ENCODE data around the gene QSER1.
"Not testable (repeated sequence)": the region's sequence is repeated elsewhere in the genome, so short reads cannot be mapped to it uniquely, and the experiment has no call there.

Gene QSER1

GRCh38 chr11:32892355-32893092 is at the start of gene QSER1:
QSER1 (plus strand) TSS chr11:32892811; CDS start chr11:32893126, 315 bp downstream.
- peak; percentile 66 for DNase-seq

GRCh38 chr11:32843544-32843943 is 49.1 kb upstream of the QSER1 start:
- DNase-seq, result no peak

GRCh38 chr11:32847511-32847910 is 45.1 kb upstream of the QSER1 start:
- DNase-seq, result no peak

GRCh38 chr11:32849761-32850160 is 42.9 kb upstream of the QSER1 start:
- DNase-seq, result no peak

- no peak for DNase-seq
Observed at GRCh38 chr11:32851251-32851650, 41.4 kb upstream of the QSER1 start.

GRCh38 chr11:32852207-32852606 is 40.4 kb upstream of the QSER1 start:
- DNase-seq, result no peak

- no peak for DNase-seq
Observed at GRCh38 chr11:32855601-32856000, 37.0 kb upstream of the QSER1 start.

- no peak for DNase-seq
Observed at GRCh38 chr11:32858731-32859130, 33.9 kb upstream of the QSER1 start.

GRCh38 chr11:32861850-32862577 is 30.6 kb upstream of the QSER1 start:
- DNase-seq, result no peak

GRCh38 chr11:32864555-32864954 is 28.1 kb upstream of the QSER1 start:
- no peak for DNase-seq

- not testable (repeated sequence) for DNase-seq
Observed at GRCh38 chr11:32868752-32869151, 23.9 kb upstream of the QSER1 start.

- peak; percentile 35 for DNase-seq
Observed at GRCh38 chr11:32870676-32871075, 21.9 kb upstream of the QSER1 start.

GRCh38 chr11:32874132-32874531 is 18.5 kb upstream of the QSER1 start:
- DNase-seq, result no peak

GRCh38 chr11:32881286-32881685 is 11.3 kb upstream of the QSER1 start:
- no peak for DNase-seq

GRCh38 chr11:32883421-32883820 is 9.2 kb upstream of the QSER1 start:
- DNase-seq, result no peak

GRCh38 chr11:32884023-32884422 is 8.6 kb upstream of the QSER1 start:
- no peak for DNase-seq

- peak; percentile 21 for DNase-seq
Observed at GRCh38 chr11:32884770-32885384, 7.7 kb upstream of the QSER1 start.

GRCh38 chr11:32885556-32885955 is 7.1 kb upstream of the QSER1 start:
- no peak for DNase-seq

GRCh38 chr11:32886180-32886579 is 6.4 kb upstream of the QSER1 start:
- DNase-seq, result no peak

GRCh38 chr11:32887707-32888383 is 4.8 kb upstream of the QSER1 start:
- not testable (repeated sequence) for DNase-seq

- DNase-seq, result not testable (repeated sequence)
Observed at GRCh38 chr11:32888384-32888710, 4.3 kb upstream of the QSER1 start.

- DNase-seq, result no peak
Observed at GRCh38 chr11:32888805-32889204, 3.8 kb upstream of the QSER1 start.

GRCh38 chr11:32890843-32891656 is 1.6 kb upstream of the QSER1 start:
- no peak for DNase-seq
